GM19238 (cell line): Measurements from ENCODE around the gene CCDC171.
A peak's percentile ranks its signal among the peaks of the same experiment; 100 is the strongest.
"Not testable (repeated sequence)": the region's sequence is repeated elsewhere in the genome, so short reads cannot be mapped to it uniquely, and the experiment has no call there.

Experiments used
- DNase-seq: peaks from one replicate; pipeline ENCODE4 v3.0.0; 2011; ENCODE audit warnings: low spot score; ENCODE audit not compliant: insufficient read length

CCDC171 gene

GRCh38 chr9:15552636-15553527 is at the start of gene CCDC171:
Gene CCDC171, plus strand, starts transcription at chr9:15553043. Its CDS starts 11,046 bp downstream, at chr9:15564089.
- DNase-seq: peak; percentile 91

- DNase-seq: no peak
Observed at GRCh38 chr9:15505921-15506320, 46.9 kb upstream of the CCDC171 start.

DNA sequence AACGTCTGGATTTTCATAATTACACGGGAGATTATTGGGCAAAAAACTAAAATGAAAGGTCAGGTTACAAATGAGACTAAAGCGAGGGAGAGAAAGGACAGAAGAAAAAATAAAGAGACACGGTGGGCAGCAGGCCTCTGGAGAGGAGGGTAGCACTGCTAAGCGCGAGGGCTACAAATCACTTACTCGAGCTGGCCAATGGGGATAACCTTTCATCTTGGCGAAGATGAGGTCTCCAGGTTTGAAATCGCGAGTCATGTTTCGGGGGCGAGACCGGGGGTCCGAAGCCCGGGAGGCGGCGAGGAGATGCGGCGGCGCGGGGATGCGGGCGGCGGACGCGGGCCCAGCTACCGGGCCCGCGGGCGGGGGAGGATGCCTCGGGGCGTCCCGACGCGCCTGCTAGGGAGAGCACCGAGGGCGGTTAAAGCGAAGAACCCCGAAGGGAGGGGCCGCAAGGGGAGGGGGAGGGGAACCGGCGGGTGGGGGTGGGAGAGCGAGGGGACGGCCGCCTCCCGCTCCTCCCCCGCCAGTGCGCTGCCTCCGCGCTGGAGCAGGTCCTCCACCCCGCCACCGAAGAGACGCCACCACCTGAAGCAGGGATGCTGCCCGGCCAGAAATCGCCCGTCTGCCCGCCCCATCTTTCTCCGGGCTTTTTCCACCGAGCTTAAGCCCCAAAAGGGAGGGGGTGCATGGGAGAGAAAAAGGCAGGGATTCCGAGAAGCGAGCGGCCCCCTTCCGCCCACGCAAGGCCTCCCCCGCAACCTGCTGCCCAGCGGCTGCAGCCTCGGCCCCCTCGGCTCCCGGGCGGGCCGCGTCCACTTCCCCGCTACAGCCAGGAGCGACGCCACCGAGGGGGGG is 42.7 kb upstream of the CCDC171 start:
- peak; percentile 49 for DNase-seq

GRCh38 chr9:15510789-15511575 is 41.9 kb upstream of the CCDC171 start, which contains the start of gene PSIP1:
Gene PSIP1, minus strand, starts transcription at chr9:15510970. Its CDS starts 782 bp downstream, at chr9:15510188.
- DNase-seq: peak; percentile 64

GRCh38 chr9:15512204-15512603 is 40.6 kb upstream of the CCDC171 start:
- DNase-seq: no peak

DNA sequence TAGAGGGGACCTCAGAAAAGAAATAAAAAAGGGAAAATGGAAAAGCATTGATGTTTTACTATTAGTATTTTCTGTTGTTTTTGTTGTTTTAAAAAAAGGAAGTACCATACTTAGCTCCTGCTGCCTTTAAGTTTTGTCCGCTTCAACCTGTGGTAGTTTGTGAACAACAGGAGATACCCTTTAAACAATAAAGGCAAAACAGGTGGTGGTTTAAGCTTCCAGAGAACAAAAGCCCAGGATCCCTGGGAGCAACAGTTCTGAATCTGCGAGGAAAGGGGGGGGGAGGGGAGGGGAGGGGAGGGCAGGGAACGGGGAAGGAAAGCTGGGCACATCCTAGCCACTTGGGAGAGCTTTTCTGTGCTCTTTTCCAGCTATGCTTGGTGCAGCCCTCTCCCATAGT is 40.0 kb upstream of the CCDC171 start:
- DNase-seq: no peak

GRCh38 chr9:15513335-15513734 is 39.5 kb upstream of the CCDC171 start:
- DNase-seq: no peak

- DNase-seq: no peak
Observed at GRCh38 chr9:15519831-15520230, 33.0 kb upstream of the CCDC171 start.

DNA sequence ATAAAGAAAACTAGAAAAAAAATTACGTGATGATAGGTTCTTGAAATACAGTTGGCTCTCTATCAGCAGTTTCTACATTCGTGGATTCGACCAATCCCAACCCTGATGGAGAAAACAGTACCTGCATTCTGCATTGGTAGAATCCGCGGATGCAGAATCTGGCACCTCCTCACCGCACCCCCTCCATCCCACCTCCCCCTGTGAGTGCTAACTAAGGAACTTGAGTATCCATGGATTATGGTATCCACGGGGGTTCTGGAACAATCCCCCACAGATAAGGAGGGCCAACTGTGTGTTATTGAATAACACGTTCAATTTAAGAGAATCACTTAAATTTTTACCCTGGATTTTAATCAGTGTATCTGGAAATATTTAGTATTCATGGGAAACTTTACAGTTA is 31.6 kb upstream of the CCDC171 start:
- no peak for DNase-seq

GRCh38 chr9:15522130-15522755 is 30.6 kb upstream of the CCDC171 start:
- no peak for DNase-seq

- DNase-seq: no peak
Observed at GRCh38 chr9:15524845-15525455, 27.9 kb upstream of the CCDC171 start.

DNA sequence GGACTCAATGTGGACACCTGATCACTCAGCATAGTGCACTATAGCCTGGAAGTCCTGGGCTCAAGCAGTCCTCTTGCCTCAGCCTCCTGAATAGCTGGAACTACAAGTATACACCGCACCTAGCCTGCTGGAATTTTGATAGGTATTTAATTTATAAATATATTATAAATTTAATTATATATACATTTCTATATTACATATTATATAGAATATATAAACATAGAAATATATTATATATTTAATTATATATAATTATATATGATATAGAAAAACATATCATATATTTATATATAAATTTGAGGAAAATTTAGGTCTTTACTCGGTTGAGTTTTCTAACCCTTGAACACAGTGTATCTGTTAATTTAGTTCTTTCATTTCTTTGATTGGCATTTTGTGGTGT is 26.9 kb upstream of the CCDC171 start:
- DNase-seq: no peak

GRCh38 chr9:15527035-15527434 is 25.8 kb upstream of the CCDC171 start:
- not testable (repeated sequence) for DNase-seq

DNA sequence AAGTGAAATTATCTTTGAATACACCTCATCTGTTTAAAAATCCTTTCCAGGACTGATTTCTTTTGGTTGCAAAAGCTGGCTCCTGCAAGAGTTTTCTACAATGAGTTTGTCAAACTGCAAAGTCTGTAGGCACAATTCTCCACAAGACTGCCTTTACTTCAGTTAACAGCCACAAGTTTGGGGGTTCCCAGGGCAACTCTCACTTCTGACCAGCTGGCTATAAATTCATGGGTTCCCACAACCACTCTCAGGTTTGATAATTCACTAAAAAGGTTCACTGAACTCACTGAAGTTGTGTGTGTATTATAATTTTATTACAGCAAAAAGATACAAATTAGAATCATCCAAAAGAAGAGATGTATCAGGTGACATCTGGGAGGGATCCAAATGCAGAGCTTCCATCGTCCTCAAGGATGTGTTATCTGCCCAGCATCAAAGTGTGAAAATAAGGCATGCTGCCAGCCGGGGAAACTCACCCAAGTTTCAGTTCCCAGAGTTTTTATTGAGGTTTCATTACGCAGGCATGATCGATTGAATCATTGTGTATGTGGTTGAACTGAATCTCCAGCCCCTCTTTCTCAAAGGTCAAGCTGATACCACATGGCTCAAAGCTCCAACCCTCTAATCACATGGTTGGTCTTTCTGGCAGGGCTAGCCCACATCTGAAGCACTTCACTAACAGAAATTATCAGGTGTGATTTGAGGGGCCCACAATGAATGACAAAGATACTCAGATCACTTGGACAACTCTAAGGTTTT is 23.1 kb upstream of the CCDC171 start:
- DNase-seq: peak; percentile 39

GRCh38 chr9:15531380-15531779 is 21.5 kb upstream of the CCDC171 start:
- no peak for DNase-seq

DNA sequence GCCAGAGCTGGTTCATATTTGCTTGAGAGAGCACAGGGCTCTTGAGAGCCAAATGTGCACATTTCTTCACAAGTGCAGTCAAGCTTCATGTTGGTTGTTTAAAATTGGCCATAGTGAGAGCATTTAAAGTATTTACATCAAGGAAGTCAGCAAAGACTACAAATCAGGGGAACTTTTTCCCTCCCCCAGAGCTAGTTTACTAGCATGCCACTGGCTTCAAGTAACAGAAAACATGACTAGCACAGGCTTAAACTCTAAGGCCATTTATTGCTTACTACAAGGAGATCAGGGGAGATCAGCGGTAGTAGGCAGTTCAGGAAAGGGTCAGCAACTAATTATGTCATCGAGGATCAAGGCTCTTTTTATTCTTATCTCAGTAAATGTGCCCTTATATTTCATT is 11.0 kb upstream of the CCDC171 start:
- no peak for DNase-seq

GRCh38 chr9:15542624-15543023 is 10.2 kb upstream of the CCDC171 start:
- no peak for DNase-seq

DNA sequence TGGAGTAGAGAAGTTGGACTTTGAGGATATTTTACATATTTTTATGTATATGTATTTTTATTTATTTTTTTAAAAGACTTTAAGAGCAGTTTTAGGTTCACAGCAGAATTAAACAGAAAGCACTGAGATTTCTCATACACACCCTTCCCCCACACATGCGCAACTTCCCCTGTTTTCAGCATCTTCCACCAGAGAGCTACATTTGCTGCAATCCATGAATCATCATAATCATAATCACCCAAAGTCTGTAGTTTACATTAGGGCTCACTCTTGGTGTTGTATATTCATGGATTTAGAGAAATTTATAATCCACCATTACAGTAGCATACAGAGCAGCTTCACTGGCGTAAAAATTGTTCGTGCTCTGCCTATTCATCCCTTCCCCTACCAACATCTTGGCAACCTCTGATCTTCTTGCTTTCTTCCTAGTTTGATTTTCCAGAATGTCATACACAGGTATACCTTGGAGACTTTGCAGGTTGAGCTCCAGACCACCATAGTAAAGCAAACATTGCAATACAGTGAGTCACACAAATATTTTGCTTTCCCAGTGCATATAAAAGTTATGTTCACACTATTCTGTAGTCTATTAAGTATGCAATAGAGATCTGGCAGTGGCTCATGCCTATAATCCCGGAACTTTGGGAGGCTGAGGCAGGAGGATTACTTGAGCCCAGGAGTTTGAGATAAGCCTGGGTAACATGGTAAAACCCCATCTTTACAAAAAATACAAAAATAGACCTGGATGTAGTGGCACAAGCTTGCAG is 9.6 kb upstream of the CCDC171 start:
- no peak for DNase-seq

- DNase-seq: no peak
Observed at GRCh38 chr9:15549611-15550010, 3.2 kb upstream of the CCDC171 start.
